ENCODE results near the gene PLEKHJ1.
A peak's percentile ranks its signal among the peaks of the same experiment; 100 is the strongest.

PLEKHJ1 gene

DNA sequence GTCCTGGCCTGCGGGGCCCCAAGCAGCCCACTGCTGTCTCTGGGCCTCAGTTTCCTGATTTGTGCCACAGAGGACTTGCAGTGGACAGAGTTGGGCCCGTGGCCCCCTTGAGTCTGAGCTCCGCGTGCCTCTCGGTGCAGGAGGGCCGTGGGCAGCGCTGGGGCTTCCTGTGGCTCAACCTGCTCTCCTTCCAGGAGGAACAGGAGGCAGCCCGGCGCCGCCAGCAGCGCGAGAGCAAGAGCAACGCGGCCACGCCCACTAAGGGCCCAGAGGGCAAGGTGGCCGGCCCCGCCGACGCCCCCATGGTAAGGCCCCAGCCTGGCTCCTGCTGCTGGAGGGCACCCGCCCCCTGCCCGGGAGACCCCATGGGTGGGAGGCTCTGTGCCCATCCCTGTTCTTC is 25.9 kb downstream of the PLEKHJ1 start:
- TF ChIP-seq, protein P1, sequence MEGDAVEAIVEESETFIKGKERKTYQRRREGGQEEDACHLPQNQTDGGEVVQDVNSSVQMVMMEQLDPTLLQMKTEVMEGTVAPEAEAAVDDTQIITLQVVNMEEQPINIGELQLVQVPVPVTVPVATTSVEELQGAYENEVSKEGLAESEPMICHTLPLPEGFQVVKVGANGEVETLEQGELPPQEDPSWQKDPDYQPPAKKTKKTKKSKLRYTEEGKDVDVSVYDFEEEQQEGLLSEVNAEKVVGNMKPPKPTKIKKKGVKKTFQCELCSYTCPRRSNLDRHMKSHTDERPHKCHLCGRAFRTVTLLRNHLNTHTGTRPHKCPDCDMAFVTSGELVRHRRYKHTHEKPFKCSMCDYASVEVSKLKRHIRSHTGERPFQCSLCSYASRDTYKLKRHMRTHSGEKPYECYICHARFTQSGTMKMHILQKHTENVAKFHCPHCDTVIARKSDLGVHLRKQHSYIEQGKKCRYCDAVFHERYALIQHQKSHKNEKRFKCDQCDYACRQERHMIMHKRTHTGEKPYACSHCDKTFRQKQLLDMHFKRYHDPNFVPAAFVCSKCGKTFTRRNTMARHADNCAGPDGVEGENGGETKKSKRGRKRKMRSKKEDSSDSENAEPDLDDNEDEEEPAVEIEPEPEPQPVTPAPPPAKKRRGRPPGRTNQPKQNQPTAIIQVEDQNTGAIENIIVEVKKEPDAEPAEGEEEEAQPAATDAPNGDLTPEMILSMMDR (IDR thresholded peaks at IDR 0.05; ENCODE audit: low read depth, low read length) = no peak
- H3K4me3 ChIP-seq (replicated peaks in 1 of 2; ENCODE audit: low read depth in 2 of 2, low read length in 2 of 2) = no peak overlapping the region

DNA sequence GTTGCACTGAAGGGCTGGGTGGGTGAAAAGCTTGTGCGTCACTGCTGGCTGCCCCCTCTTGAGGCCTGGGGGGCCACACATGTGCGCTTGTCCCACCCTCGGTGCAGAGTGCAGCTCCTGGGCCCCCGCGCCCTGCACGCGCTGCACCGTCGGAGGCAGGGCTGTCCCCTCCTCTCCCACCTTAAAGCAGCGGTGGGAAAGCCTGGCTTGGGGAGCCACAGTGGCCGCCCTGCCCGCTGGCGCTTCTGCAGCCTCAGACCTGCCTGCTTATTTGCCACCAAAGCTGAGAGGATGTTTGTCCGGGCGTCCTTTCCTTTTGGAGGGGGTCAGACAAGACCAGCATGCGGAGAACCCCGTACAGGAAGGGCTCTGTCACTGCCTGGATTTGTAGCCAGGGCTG is 26.7 kb downstream of the PLEKHJ1 start:
- TF ChIP-seq, protein P1 (IDR thresholded peaks at IDR 0.05; ENCODE audit: low read depth, low read length) = no peak

More for the DNA sequence above, 25.9 kb downstream of the PLEKHJ1 start:
- DNase-seq (ENCODE audit: low read depth in 2 of 2) = no peak

DNA sequence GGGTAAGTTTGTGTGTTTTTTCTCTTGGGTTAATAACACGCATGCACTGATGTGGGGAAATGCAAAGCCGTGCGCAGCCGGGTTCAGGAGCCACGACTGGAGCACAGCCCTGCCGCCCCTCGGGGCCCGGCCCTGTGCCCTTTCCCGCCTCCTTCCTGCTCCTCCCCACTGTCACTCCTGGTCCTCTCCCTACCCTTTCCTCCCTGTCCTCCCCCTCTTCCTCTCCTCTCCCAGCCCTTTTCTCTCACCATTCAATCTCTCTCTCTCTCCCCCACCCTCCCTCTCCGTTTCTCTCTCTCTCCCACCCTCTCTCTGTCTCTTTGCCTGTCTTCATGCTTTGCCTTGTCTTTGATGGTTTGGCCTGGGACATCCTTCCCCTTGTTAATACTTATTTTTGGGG is 27.2 kb downstream of the PLEKHJ1 start:
- DNase-seq (ENCODE audit: low read depth in 2 of 2) = peak in 1 of 2 donors; percentile 16
- H3K4me3 ChIP-seq (replicated peaks in 1 of 2; ENCODE audit: low read depth in 2 of 2, low read length in 2 of 2) = no peak overlapping the region
- TF ChIP-seq, protein P1 (IDR thresholded peaks at IDR 0.05; ENCODE audit: low read depth, low read length) = no peak

More for the DNA sequence above, 26.7 kb downstream of the PLEKHJ1 start:
- DNase-seq (ENCODE audit: low read depth in 2 of 2) = no peak
- no peak overlapping the region for H3K4me3 ChIP-seq (replicated peaks in 1 of 2; ENCODE audit: low read depth in 2 of 2, low read length in 2 of 2)

DNA sequence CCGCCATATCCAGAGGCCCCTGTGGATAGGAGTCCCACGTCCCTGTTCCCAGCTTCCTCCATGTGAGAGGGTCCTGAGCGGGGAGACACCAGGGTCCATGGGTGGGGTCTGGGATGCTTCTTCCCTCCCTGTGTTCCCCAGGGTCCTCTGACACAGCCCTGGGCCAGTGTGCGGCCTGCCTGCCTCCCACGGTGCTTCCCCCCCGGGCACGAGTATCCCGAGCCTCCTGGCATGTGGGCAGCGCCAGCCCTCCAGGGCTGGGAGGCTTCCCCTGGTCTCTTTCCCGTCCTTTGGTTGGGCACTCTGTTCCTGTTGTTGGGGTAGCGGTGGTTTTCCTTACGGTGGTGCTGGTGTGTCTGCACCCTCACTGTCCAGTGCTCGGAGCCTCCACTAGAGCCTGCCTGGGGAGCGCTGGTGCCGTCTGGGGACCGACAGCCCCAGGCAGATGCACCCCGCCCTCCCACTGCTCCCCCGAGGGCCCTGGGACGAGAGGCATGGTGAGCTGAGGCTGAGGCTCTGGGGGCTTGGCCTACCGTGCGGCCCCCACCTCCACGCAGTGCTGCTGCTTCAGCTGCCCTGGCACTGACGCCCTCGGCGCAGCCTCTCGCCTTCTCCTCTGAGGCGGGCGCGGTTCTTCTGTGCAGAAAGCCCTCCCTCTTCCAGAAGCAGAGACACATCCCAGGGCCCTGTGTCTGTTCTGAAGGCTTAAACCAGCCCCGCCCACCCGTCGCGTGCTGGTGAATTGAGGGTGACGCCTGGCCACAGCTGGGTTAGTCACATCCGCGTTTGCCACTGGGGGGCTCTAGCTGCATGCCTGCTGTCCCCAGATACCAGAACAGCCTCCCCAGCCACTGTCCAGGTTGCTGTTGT is 27.9 kb downstream of the PLEKHJ1 start:
- TF ChIP-seq, protein P1 (IDR thresholded peaks at IDR 0.05; ENCODE audit: low read depth, low read length) = peak; percentile 22
- H3K4me3 ChIP-seq (replicated peaks in 1 of 2; ENCODE audit: low read depth in 2 of 2, low read length in 2 of 2) = no peak overlapping the region
- peak; percentile 71 to 84 for DNase-seq (ENCODE audit: low read depth in 2 of 2)

DNA sequence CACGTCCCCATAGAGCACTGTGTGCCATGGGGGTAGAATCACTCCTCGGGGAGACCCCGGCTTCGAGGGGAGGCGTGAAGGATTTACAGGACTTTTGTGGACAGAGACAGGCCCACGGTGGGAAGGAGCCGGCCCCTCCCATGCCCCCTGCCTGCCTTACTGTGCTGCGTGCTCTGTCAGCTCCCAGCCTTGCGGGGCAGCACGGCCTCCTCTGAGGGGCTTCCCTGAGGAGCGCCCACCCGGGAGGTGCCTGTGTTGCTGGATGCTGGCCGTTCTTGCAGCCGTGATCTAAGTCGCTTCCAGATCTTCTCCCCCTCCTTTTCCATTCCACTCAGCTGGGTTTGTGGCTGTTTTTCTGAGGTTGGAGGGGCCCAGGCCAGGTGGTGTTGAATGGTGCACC is 29.1 kb downstream of the PLEKHJ1 start:
- DNase-seq (ENCODE audit: low read depth in 2 of 2) = no peak
- H3K4me3 ChIP-seq (replicated peaks in 1 of 2; ENCODE audit: low read depth in 2 of 2, low read length in 2 of 2) = no peak overlapping the region
- TF ChIP-seq, protein P1 (IDR thresholded peaks at IDR 0.05; ENCODE audit: low read depth, low read length) = no peak

DNA sequence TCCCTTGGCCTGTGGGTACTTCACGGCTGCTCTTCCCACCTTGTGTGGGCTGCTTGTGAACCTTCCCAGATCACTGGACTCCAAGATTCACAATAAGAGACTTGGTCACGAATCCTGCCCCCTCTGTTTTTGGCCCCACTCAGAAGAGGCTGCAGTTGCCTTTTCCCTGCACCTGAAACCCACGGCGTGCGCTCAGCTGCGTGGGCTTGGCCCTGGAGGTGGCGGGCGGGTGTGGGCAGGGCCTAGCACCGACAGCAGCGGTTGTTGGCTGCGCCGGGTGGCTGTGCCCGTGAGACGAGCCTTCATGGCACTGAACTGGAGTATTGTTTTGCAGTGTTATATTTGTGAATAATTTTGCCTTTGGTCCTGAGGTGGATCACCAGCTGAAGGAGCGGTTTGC is 33.8 kb downstream of the PLEKHJ1 start:
- DNase-seq (ENCODE audit: low read depth in 2 of 2) = no peak
- TF ChIP-seq, protein P1 (IDR thresholded peaks at IDR 0.05; ENCODE audit: low read depth, low read length) = no peak
- no peak overlapping the region for H3K4me3 ChIP-seq (replicated peaks in 1 of 2; ENCODE audit: low read depth in 2 of 2, low read length in 2 of 2)
